K562 (cell line): ENCODE results near the gene LRP6.

ENCODE experiments used
- EP300 ChIP-seq: IDR thresholded peaks from 2 replicates; pipeline ENCODE4 v1.6.1; 2012; ENCODE audit warnings: low read length, improper control_type of control experiment
- ESRRA ChIP-seq: fragments of 450-650 bp; IDR thresholded peaks from 2 replicates; pipeline ENCODE4 v1.6.1; 2014; ENCODE audit warnings: low read depth, mild to moderate bottlenecking, moderate library complexity, borderline replicate concordance
- NEUROD1 ChIP-seq: fragments of 150-350 bp; IDR thresholded peaks from 2 replicates; pipeline ENCODE4 v1.6.1; 2014; ENCODE audit warnings: borderline replicate concordance, low read length, low read depth; ENCODE audit not compliant: partially characterized antibody
- NFATC3 ChIP-seq: fragments of 450-650 bp; IDR thresholded peaks from 2 replicates; pipeline ENCODE4 v1.6.1; 2017; ENCODE audit warnings: mild to moderate bottlenecking
- NFIX ChIP-seq: fragments of 250-450 bp; sonication (Bioruptor Pico); IDR thresholded peaks from 2 replicates; pipeline ENCODE4 v1.4.0; 2020; ENCODE audit warnings: low read depth, mild to moderate bottlenecking, moderate library complexity
- RFX5 ChIP-seq: IDR thresholded peaks from 2 replicates; pipeline ENCODE4 v1.6.1; 2011; ENCODE audit warnings: low read depth, mild to moderate bottlenecking, improper control_type of control experiment, low read length
- SP1 ChIP-seq: sonication (generic); formaldehyde crosslinking; IDR thresholded peaks from 2 replicates; pipeline ENCODE4 v1.8.1; 2022; ENCODE audit warnings: mild to moderate bottlenecking, missing genetic modification reagents
- TBL1XR1 ChIP-seq, 2 experiments: IDR thresholded peaks; 2 replicates each; pipeline ENCODE4 v1.6.1; 2012; ENCODE audit warnings: improper control_type of control experiment in 2 of 2, low read length in 2 of 2, mild to moderate bottlenecking in 1 of 2
- ZBTB33 ChIP-seq: sonication (generic); formaldehyde crosslinking; IDR thresholded peaks from 2 replicates; pipeline ENCODE4 v1.8.1; 2023; ENCODE audit warnings: mild to moderate bottlenecking, missing genetic modification reagents
- TF ChIP-seq, protein P1 (sequence below), 3 experiments: IDR thresholded peaks in 2 of 3; conservative IDR thresholded peaks in 1 of 3; 2 replicates each; pipeline ENCODE4 v1.5.1; 2011 to 2012; ENCODE audit warnings: low read length in 3 of 3, mild to moderate bottlenecking in 3 of 3, control low read depth in 2 of 3, improper control_type of control experiment in 1 of 3, inconsistent platforms in 1 of 3, low read depth in 1 of 3, mixed read lengths in 1 of 3, moderate library complexity in 1 of 3; ENCODE audit not compliant: insufficient read depth in 2 of 3

DNA sequence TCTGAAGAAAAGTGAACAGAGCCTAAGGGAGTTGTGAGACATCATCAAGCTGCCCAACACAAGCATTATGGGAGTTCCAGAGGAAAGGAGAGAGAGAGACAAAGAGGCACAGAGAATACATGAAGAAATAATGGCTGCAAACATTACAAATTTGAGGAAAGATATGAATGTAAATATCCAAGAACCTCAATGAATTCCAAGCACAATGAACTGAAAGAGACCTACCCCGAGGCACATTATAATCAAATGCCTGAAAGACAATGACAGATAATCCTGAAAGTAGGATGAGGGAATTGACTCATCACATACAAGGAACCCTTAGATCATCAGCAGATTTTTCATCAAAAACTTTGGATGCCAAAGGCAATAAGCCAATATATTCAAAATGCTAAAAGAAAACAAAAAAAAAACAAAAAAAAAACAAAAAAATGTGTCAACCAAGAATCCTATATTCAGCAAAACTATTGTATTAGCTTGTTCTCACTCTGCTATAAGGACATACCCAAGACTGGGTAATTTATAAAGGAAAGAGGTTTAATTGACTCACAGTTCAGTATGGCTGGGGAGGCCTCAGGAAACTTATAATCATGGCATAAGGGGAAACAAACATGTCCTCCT lies 158.3 kb downstream of the LRP6 start:
- TF ChIP-seq EP300 (no peak), RFX5 (no peak), NFIX (CRISPR knock-in tag) (no peak), TBL1XR1 (IDR thresholded peaks at IDR 0.05; ENCODE audit: low read length in 2 of 2) (no peak), NEUROD1 (no peak), SP1 (no peak), ZBTB33 (CRISPR knock-in tag) (no peak), NFATC3 (no peak), ESRRA (no peak)
- TF ChIP-seq, protein P1, sequence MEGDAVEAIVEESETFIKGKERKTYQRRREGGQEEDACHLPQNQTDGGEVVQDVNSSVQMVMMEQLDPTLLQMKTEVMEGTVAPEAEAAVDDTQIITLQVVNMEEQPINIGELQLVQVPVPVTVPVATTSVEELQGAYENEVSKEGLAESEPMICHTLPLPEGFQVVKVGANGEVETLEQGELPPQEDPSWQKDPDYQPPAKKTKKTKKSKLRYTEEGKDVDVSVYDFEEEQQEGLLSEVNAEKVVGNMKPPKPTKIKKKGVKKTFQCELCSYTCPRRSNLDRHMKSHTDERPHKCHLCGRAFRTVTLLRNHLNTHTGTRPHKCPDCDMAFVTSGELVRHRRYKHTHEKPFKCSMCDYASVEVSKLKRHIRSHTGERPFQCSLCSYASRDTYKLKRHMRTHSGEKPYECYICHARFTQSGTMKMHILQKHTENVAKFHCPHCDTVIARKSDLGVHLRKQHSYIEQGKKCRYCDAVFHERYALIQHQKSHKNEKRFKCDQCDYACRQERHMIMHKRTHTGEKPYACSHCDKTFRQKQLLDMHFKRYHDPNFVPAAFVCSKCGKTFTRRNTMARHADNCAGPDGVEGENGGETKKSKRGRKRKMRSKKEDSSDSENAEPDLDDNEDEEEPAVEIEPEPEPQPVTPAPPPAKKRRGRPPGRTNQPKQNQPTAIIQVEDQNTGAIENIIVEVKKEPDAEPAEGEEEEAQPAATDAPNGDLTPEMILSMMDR (IDR thresholded peaks at IDR 0.05 in 2 of 3, conservative IDR thresholded peaks at IDR 0.05 in 1 of 3; ENCODE audit: insufficient read depth in 2 of 3, low read depth in 1 of 3, low read length in 3 of 3) = no peak
